ENCODE measurements around the gene SUMO2.

GRCh38 chr17:75152922-75153779 is 29.6 kb downstream of the SUMO2 start:
- TF ChIP-seq CTCF (IDR thresholded peaks at IDR 0.05) (no peak), POLR2A (IDR thresholded peaks at IDR 0.05) (no peak), EP300 (IDR thresholded peaks at IDR 0.05) (no peak)
